Measurements from ENCODE around the gene HEPACAM2.

DNA sequence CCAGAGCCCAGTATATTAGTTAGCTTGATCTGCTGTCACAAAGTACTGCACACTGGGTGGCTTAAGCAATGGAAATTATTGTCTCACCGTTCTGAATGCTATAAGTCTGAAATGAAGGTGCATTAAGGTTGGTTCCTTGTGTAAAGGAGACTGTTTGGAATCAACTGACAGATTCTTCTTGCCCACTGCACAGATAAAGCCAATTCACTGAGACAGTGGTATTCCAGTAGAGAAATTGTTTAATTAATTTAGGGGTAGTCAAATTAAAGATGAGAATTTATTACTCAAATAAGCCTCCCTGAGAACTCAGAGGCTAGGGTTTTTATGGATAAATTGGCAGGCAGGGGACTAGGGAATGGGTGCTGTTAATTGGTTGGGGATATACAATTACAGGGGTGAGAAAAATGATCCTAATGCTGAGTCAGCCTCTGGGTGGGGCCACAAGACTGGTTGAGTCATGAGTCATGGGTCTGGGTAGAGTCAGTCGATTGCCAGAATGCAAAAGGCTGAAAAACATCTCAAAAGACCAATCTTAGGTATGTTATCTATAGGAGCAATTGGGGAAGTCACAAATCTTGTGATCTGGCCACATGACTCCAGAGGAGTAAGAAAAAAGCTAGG lies 54.6 kb downstream of the HEPACAM2 start:
- TF ChIP-seq JUND (IDR thresholded peaks at IDR 0.05): no peak
- no peak for TF ChIP-seq POLR2AphosphoS5 (IDR thresholded peaks at IDR 0.05; ENCODE audit: low read depth, low read length)
- TF ChIP-seq, protein P1, sequence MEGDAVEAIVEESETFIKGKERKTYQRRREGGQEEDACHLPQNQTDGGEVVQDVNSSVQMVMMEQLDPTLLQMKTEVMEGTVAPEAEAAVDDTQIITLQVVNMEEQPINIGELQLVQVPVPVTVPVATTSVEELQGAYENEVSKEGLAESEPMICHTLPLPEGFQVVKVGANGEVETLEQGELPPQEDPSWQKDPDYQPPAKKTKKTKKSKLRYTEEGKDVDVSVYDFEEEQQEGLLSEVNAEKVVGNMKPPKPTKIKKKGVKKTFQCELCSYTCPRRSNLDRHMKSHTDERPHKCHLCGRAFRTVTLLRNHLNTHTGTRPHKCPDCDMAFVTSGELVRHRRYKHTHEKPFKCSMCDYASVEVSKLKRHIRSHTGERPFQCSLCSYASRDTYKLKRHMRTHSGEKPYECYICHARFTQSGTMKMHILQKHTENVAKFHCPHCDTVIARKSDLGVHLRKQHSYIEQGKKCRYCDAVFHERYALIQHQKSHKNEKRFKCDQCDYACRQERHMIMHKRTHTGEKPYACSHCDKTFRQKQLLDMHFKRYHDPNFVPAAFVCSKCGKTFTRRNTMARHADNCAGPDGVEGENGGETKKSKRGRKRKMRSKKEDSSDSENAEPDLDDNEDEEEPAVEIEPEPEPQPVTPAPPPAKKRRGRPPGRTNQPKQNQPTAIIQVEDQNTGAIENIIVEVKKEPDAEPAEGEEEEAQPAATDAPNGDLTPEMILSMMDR (IDR thresholded peaks at IDR 0.05): no peak
- no peak for TF ChIP-seq EZH2phosphoT487 (IDR thresholded peaks at IDR 0.05; ENCODE audit: borderline replicate concordance, low read depth)
- no peak for TF ChIP-seq EP300 (IDR thresholded peaks at IDR 0.05; ENCODE audit: borderline replicate concordance in 1 of 2, low read depth in 1 of 2, low read length in 1 of 2)
- TF ChIP-seq, protein P2, sequence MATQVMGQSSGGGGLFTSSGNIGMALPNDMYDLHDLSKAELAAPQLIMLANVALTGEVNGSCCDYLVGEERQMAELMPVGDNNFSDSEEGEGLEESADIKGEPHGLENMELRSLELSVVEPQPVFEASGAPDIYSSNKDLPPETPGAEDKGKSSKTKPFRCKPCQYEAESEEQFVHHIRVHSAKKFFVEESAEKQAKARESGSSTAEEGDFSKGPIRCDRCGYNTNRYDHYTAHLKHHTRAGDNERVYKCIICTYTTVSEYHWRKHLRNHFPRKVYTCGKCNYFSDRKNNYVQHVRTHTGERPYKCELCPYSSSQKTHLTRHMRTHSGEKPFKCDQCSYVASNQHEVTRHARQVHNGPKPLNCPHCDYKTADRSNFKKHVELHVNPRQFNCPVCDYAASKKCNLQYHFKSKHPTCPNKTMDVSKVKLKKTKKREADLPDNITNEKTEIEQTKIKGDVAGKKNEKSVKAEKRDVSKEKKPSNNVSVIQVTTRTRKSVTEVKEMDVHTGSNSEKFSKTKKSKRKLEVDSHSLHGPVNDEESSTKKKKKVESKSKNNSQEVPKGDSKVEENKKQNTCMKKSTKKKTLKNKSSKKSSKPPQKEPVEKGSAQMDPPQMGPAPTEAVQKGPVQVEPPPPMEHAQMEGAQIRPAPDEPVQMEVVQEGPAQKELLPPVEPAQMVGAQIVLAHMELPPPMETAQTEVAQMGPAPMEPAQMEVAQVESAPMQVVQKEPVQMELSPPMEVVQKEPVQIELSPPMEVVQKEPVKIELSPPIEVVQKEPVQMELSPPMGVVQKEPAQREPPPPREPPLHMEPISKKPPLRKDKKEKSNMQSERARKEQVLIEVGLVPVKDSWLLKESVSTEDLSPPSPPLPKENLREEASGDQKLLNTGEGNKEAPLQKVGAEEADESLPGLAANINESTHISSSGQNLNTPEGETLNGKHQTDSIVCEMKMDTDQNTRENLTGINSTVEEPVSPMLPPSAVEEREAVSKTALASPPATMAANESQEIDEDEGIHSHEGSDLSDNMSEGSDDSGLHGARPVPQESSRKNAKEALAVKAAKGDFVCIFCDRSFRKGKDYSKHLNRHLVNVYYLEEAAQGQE (IDR thresholded peaks at IDR 0.05; ENCODE audit: low read depth, low read length): no peak
- TF ChIP-seq RCOR1 (IDR thresholded peaks at IDR 0.05; ENCODE audit: low read length): no peak
- TF ChIP-seq, protein P3, sequence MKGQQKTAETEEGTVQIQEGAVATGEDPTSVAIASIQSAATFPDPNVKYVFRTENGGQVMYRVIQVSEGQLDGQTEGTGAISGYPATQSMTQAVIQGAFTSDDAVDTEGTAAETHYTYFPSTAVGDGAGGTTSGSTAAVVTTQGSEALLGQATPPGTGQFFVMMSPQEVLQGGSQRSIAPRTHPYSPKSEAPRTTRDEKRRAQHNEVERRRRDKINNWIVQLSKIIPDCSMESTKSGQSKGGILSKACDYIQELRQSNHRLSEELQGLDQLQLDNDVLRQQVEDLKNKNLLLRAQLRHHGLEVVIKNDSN (IDR thresholded peaks at IDR 0.05; ENCODE audit: borderline replicate concordance, low read depth): no peak
- TF ChIP-seq RXRA (IDR thresholded peaks at IDR 0.05; ENCODE audit: borderline replicate concordance, low read depth): no peak
- TF ChIP-seq FOXM1 (IDR thresholded peaks at IDR 0.05; ENCODE audit: low read depth): no peak

All from SK-N-SH (cell line).